HL-60 (cell line): ENCODE results near the gene HAPLN1.

ENCODE experiments used
- CTCF ChIP-seq: IDR thresholded peaks from one replicate; pipeline ENCODE4 v1.5.1; 2011; ENCODE audit warnings: low read length, control low read depth, inconsistent platforms; ENCODE audit not compliant: insufficient read depth
- POLR2AphosphoS5 ChIP-seq: IDR thresholded peaks from 2 replicates; pipeline ENCODE4 v1.6.1; 2012; ENCODE audit warnings: low read depth
- REST ChIP-seq: IDR thresholded peaks from 2 replicates; pipeline ENCODE4 v1.6.1; 2012; ENCODE audit warnings: low read depth; ENCODE audit not compliant: insufficient replicate concordance

DNA sequence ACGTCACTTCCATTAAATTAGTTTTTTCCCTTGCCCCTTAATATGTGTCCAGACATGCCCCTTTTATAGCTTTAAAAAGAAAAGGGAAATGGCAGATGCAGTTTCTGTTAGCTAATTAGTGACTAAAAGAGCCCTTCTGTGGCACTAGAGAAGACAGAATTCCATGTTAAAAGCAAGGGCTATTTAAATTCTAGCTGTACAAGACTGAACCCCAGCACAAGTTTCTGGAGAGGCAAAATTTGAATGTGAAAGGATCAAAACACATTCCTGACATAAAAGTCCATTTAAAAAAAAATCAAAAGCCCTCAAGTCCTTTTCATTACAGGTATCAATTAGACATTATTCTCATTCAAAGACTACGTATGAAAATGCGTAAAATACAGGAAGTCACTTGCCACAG is 78.7 kb downstream of the HAPLN1 start:
- TF ChIP-seq CTCF: no peak
- TF ChIP-seq REST: no peak
- TF ChIP-seq POLR2AphosphoS5: no peak
